ENCODE results near the gene GRPEL1. TPM values are rescaled to one million over a fixed set of nuclear protein-coding genes. Genes with fewer than 3 reads are reported as not detected.

Gene GRPEL1
- polyA plus RNA-seq, 4 donors = 27.6 to 36.8 (median 31.3) TPM

DNA sequence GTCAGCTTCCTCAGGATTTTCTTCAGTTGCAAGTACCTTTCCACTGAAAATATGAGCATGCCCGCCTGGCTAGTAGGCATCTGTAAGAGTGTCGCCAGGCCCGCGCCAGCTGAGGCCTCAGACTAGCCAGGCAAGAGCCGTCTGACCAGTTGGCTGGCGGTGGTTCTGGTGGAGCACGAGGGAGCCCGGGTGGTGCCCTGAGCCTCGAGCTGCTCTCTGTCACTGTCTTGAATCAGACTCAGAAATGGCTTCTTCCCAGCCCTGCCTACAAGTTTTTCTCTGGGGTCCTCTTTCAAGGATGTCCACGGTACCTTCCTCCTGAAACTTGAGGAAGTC is 11.9 kb downstream of the GRPEL1 start:
- H3K4me3 ChIP-seq (ENCODE audit: low read depth in 1 of 3, low read length in 3 of 3) = no peak overlapping the region
- H3K27me3 ChIP-seq (ENCODE audit: control insufficient read depth in 3 of 3, insufficient read depth in 3 of 3, low read length in 3 of 3) = no peaks in the 10 kb centered on the region
- 91 to 93% (median 91%) methylated on average over 10 of the region's 10 CpGs for WGBS, 3 donors
- H3K4me1 ChIP-seq (ENCODE audit: control insufficient read depth in 3 of 3, insufficient read depth in 2 of 3, low read depth in 1 of 3, low read length in 2 of 3) = no peaks in the 10 kb centered on the region
- FAIRE-seq (no peak), DNase-seq (no peak)
- H3K9me3 ChIP-seq (ENCODE audit: control insufficient read depth in 2 of 2, insufficient read depth in 1 of 2, low read depth in 1 of 2, low read length in 1 of 2) = no peaks in the 10 kb centered on the region
- no peak overlapping the region for H3K27ac ChIP-seq (ENCODE audit: low read depth in 1 of 3, low read length in 2 of 3)
- H3K36me3 ChIP-seq (ENCODE audit: control insufficient read depth in 3 of 3, insufficient read depth in 2 of 3, low read depth in 1 of 3, low read length in 3 of 3) = peaks cover 9 to 71% (median 37%) of the 10 kb centered on the region in 3 donors

GRCh38 chr4:7055111-7055989 is 12.5 kb downstream of the GRPEL1 start:
- Histone ChIP-seq H3K4me3 (ENCODE audit: low read depth in 1 of 3, low read length in 3 of 3) (no peak overlapping the region), H3K36me3 (ENCODE audit: control insufficient read depth in 3 of 3, insufficient read depth in 2 of 3, low read depth in 1 of 3, low read length in 3 of 3) (peaks cover 7 to 71% (median 32%) of the 10 kb centered on the region in 3 donors), H3K27me3 (ENCODE audit: control insufficient read depth in 3 of 3, insufficient read depth in 3 of 3, low read length in 3 of 3) (no peaks in the 10 kb centered on the region), H3K9me3 (ENCODE audit: control insufficient read depth in 2 of 2, insufficient read depth in 1 of 2, low read depth in 1 of 2, low read length in 1 of 2) (no peaks in the 10 kb centered on the region), H3K4me1 (ENCODE audit: control insufficient read depth in 3 of 3, insufficient read depth in 2 of 3, low read depth in 1 of 3, low read length in 2 of 3) (no peaks in the 10 kb centered on the region), H3K27ac (ENCODE audit: low read depth in 1 of 3, low read length in 2 of 3) (no peak overlapping the region)
- DNase-seq (no peak), FAIRE-seq (no peak)
- WGBS, 3 donors = 91 to 92% (median 92%) methylated on average over 31 of the region's 31 CpGs

- Histone ChIP-seq H3K27me3 (ENCODE audit: control insufficient read depth in 3 of 3, insufficient read depth in 3 of 3, low read length in 3 of 3) (no peaks in the 10 kb centered on the region), H3K4me3 (ENCODE audit: low read depth in 1 of 3, low read length in 3 of 3) (no peak overlapping the region), H3K27ac (ENCODE audit: low read depth in 1 of 3, low read length in 2 of 3) (no peak overlapping the region), H3K4me1 (ENCODE audit: control insufficient read depth in 3 of 3, insufficient read depth in 2 of 3, low read depth in 1 of 3, low read length in 2 of 3) (no peaks in the 10 kb centered on the region), H3K9me3 (ENCODE audit: control insufficient read depth in 2 of 2, insufficient read depth in 1 of 2, low read depth in 1 of 2, low read length in 1 of 2) (no peaks in the 10 kb centered on the region), H3K36me3 (ENCODE audit: control insufficient read depth in 3 of 3, insufficient read depth in 2 of 3, low read depth in 1 of 3, low read length in 3 of 3) (peaks cover under 1 to 74% (median 26%) of the 10 kb centered on the region in 3 donors)
- FAIRE-seq (no peak), DNase-seq (no peak)
- 96 to 97% (median 96%) methylated on average over 52 of the region's 52 CpGs for WGBS, 3 donors
Measured at GRCh38 chr4:7054106-7054880, 13.6 kb downstream of the GRPEL1 start.

GRCh38 chr4:7052923-7053715 is 14.7 kb downstream of the GRPEL1 start:
- DNase-seq = no peak
- no peak overlapping the region for H3K27ac ChIP-seq (ENCODE audit: low read depth in 1 of 3, low read length in 2 of 3)
- H3K4me3 ChIP-seq (ENCODE audit: low read depth in 1 of 3, low read length in 3 of 3) = no peak overlapping the region

GRCh38 chr4:7052313-7052712 is 15.6 kb downstream of the GRPEL1 start:
- H3K4me1 ChIP-seq (ENCODE audit: control insufficient read depth in 3 of 3, insufficient read depth in 2 of 3, low read depth in 1 of 3, low read length in 2 of 3) = no peaks in the 10 kb centered on the region
- WGBS, 3 donors = 84 to 90% (median 90%) methylated on average over 14 of the region's 14 CpGs
- H3K9me3 ChIP-seq (ENCODE audit: control insufficient read depth in 2 of 2, insufficient read depth in 1 of 2, low read depth in 1 of 2, low read length in 1 of 2) = no peaks in the 10 kb centered on the region
- no peak overlapping the region for H3K4me3 ChIP-seq (ENCODE audit: low read depth in 1 of 3, low read length in 3 of 3)
- H3K27me3 ChIP-seq (ENCODE audit: control insufficient read depth in 3 of 3, insufficient read depth in 3 of 3, low read length in 3 of 3) = no peaks in the 10 kb centered on the region
- peaks cover 0 to 89% (median 23%) of the 10 kb centered on the region in 3 donors for H3K36me3 ChIP-seq (ENCODE audit: control insufficient read depth in 3 of 3, insufficient read depth in 2 of 3, low read depth in 1 of 3, low read length in 3 of 3)
- no peak overlapping the region for H3K27ac ChIP-seq (ENCODE audit: low read depth in 1 of 3, low read length in 2 of 3)
- DNase-seq (no peak), FAIRE-seq (no peak)

More at GRCh38 chr4:7052923-7053715, 14.7 kb downstream of the GRPEL1 start:
- H3K4me1 ChIP-seq (ENCODE audit: control insufficient read depth in 3 of 3, insufficient read depth in 2 of 3, low read depth in 1 of 3, low read length in 2 of 3) = no peaks in the 10 kb centered on the region
- WGBS, 3 donors = 74 to 86% (median 77%) methylated on average over 20 of the region's 20 CpGs
- H3K27me3 ChIP-seq (ENCODE audit: control insufficient read depth in 3 of 3, insufficient read depth in 3 of 3, low read length in 3 of 3) = no peaks in the 10 kb centered on the region
- no peak for FAIRE-seq
- H3K36me3 ChIP-seq (ENCODE audit: control insufficient read depth in 3 of 3, insufficient read depth in 2 of 3, low read depth in 1 of 3, low read length in 3 of 3) = peaks cover 0 to 81% (median 23%) of the 10 kb centered on the region in 3 donors
- no peaks in the 10 kb centered on the region for H3K9me3 ChIP-seq (ENCODE audit: control insufficient read depth in 2 of 2, insufficient read depth in 1 of 2, low read depth in 1 of 2, low read length in 1 of 2)

GRCh38 chr4:7051905-7052304 is 16.0 kb downstream of the GRPEL1 start:
- Histone ChIP-seq H3K4me3 (ENCODE audit: low read depth in 1 of 3, low read length in 3 of 3) (no peak overlapping the region), H3K4me1 (ENCODE audit: control insufficient read depth in 3 of 3, insufficient read depth in 2 of 3, low read depth in 1 of 3, low read length in 2 of 3) (no peaks in the 10 kb centered on the region), H3K27ac (ENCODE audit: low read depth in 1 of 3, low read length in 2 of 3) (no peak overlapping the region), H3K27me3 (ENCODE audit: control insufficient read depth in 3 of 3, insufficient read depth in 3 of 3, low read length in 3 of 3) (no peaks in the 10 kb centered on the region), H3K9me3 (ENCODE audit: control insufficient read depth in 2 of 2, insufficient read depth in 1 of 2, low read depth in 1 of 2, low read length in 1 of 2) (no peaks in the 10 kb centered on the region), H3K36me3 (ENCODE audit: control insufficient read depth in 3 of 3, insufficient read depth in 2 of 3, low read depth in 1 of 3, low read length in 3 of 3) (peaks cover 0 to 91% (median 23%) of the 10 kb centered on the region in 3 donors)
- FAIRE-seq (no peak), DNase-seq (no peak)
- WGBS, 3 donors = 92 to 94% (median 94%) methylated on average over 12 to 14 of the region's 14 CpGs

GRCh38 chr4:7051144-7051495 is 16.7 kb downstream of the GRPEL1 start:
- peaks cover 0 to 3% (median 0%) of the 10 kb centered on the region in 3 donors for H3K4me1 ChIP-seq (ENCODE audit: control insufficient read depth in 3 of 3, insufficient read depth in 2 of 3, low read depth in 1 of 3, low read length in 2 of 3)
- DNase-seq = no peak

More at GRCh38 chr4:7051144-7051495, 16.7 kb downstream of the GRPEL1 start:
- Histone ChIP-seq H3K9me3 (ENCODE audit: control insufficient read depth in 2 of 2, insufficient read depth in 1 of 2, low read depth in 1 of 2, low read length in 1 of 2) (no peaks in the 10 kb centered on the region), H3K27me3 (ENCODE audit: control insufficient read depth in 3 of 3, insufficient read depth in 3 of 3, low read length in 3 of 3) (no peaks in the 10 kb centered on the region), H3K36me3 (ENCODE audit: control insufficient read depth in 3 of 3, insufficient read depth in 2 of 3, low read depth in 1 of 3, low read length in 3 of 3) (peaks cover 0 to 94% (median 20%) of the 10 kb centered on the region in 3 donors), H3K4me3 (ENCODE audit: low read depth in 1 of 3, low read length in 3 of 3) (no peak overlapping the region), H3K27ac (ENCODE audit: low read depth in 1 of 3, low read length in 2 of 3) (no peak overlapping the region)
- 75 to 88% (median 81%) methylated on average over 12 of the region's 12 CpGs for WGBS, 3 donors
- FAIRE-seq = no peak

Data from small intestine (tissue), 7 donors.